ENCODE results near the gene C1QTNF2. TPM values are rescaled to one million over a fixed set of nuclear protein-coding genes. Genes with fewer than 3 reads are reported as not detected.

The C1QTNF2 gene
- total RNA-seq, 4 donors from 2014 or later, result 1.1 TPM; not detected in 2

- TF ChIP-seq CTCF (IDR thresholded peaks at IDR 0.05) (no peak), POLR2A (IDR thresholded peaks at IDR 0.05) (no peak)
- 80 to 91% methylated on average over 2 of the region's 2 CpGs for WGBS, 2 donors
These were observed 5.3 kb upstream of the C1QTNF2 start for GRCh38 chr5:160375701-160376100.

GRCh38 chr5:160375166-160375565, 4.7 kb upstream of the C1QTNF2 start:
- no peaks in the 10 kb centered on the region for H3K9me3 ChIP-seq
- DNase-seq, result no peak
- intact Hi-C loops (cut with DNase I), result no loop called here
- no peaks in the 10 kb centered on the region for H3K4me1 ChIP-seq
- no peak overlapping the region for H3K27ac ChIP-seq
- no peak overlapping the region for H3K4me3 ChIP-seq (replicated peaks in 1 of 3)
- TF ChIP-seq POLR2A (IDR thresholded peaks at IDR 0.05), result no peak
- TF ChIP-seq CTCF (IDR thresholded peaks at IDR 0.05), result no peak
- H3K27me3 ChIP-seq, result no peaks in the 10 kb centered on the region
- no peaks in the 10 kb centered on the region for H3K36me3 ChIP-seq

More at GRCh38 chr5:160375701-160376100, 5.3 kb upstream of the C1QTNF2 start:
- DNase-seq, result no peak
- Histone ChIP-seq H3K36me3 (no peaks in the 10 kb centered on the region), H3K27me3 (no peaks in the 10 kb centered on the region), H3K27ac (no peak overlapping the region), H3K9me3 (no peaks in the 10 kb centered on the region), H3K4me3 (replicated peaks in 1 of 3) (no peak overlapping the region), H3K4me1 (no peaks in the 10 kb centered on the region)
- intact Hi-C loops (cut with DNase I), result no loop called here

- no peaks in the 10 kb centered on the region for H3K9me3 ChIP-seq
- H3K4me3 ChIP-seq (replicated peaks in 1 of 3), result no peak overlapping the region
- no peak for TF ChIP-seq POLR2A (IDR thresholded peaks at IDR 0.05)
- no peak for TF ChIP-seq CTCF (IDR thresholded peaks at IDR 0.05)
- intact Hi-C loops (cut with DNase I), result no loop called here
- H3K27me3 ChIP-seq, result no peaks in the 10 kb centered on the region
- H3K36me3 ChIP-seq, result no peaks in the 10 kb centered on the region
- H3K4me1 ChIP-seq, result no peaks in the 10 kb centered on the region
- no peak overlapping the region for H3K27ac ChIP-seq
- DNase-seq, result no peak
These were observed 868 bp upstream of the C1QTNF2 start for GRCh38 chr5:160371294-160371693.

- no peaks in the 10 kb centered on the region for H3K27me3 ChIP-seq
- no peak overlapping the region for H3K27ac ChIP-seq
- H3K9me3 ChIP-seq, result no peaks in the 10 kb centered on the region
- H3K4me1 ChIP-seq, result no peaks in the 10 kb centered on the region
- H3K4me3 ChIP-seq (replicated peaks in 1 of 3), result peak overlapping the region in 1 of 3 donors; percentile 39
- TF ChIP-seq CTCF (IDR thresholded peaks at IDR 0.05), result no peak
- TF ChIP-seq POLR2A (IDR thresholded peaks at IDR 0.05), result no peak
- no peaks in the 10 kb centered on the region for H3K36me3 ChIP-seq
- DNase-seq, result no peak
- WGBS, 2 donors, result 48% methylated on average over 12 of the region's 12 CpGs
- intact Hi-C loops (cut with DNase I), result no loop called here
These were observed 248 bp upstream of the C1QTNF2 start for GRCh38 chr5:160370713-160371034.

GRCh38 chr5:160367885-160368284, 2.5 kb downstream of the C1QTNF2 start:
- intact Hi-C loops (cut with DNase I), result no loop called here
- no peak for DNase-seq
- WGBS, 2 donors, result 96 to 98% methylated on average over 3 of the region's 3 CpGs
- H3K27me3 ChIP-seq, result no peaks in the 10 kb centered on the region
- peaks cover 0 to 9% of the 10 kb centered on the region in 2 donors for H3K4me1 ChIP-seq
- no peak overlapping the region for H3K4me3 ChIP-seq (replicated peaks in 1 of 3)
- TF ChIP-seq POLR2A (IDR thresholded peaks at IDR 0.05), result no peak
- no peaks in the 10 kb centered on the region for H3K36me3 ChIP-seq
- H3K9me3 ChIP-seq, result no peaks in the 10 kb centered on the region
- no peak overlapping the region for H3K27ac ChIP-seq

- H3K4me1 ChIP-seq, result peaks cover 0 to 10% of the 10 kb centered on the region in 2 donors
- intact Hi-C loops (cut with DNase I), result no loop called here
- no peak for DNase-seq
- TF ChIP-seq POLR2A (IDR thresholded peaks at IDR 0.05) (no peak), CTCF (IDR thresholded peaks at IDR 0.05) (no peak)
- no peak overlapping the region for H3K4me3 ChIP-seq (replicated peaks in 1 of 3)
- no peaks in the 10 kb centered on the region for H3K36me3 ChIP-seq
- 85 to 91% methylated on average over 2 of the region's 2 CpGs for WGBS, 2 donors
- H3K27me3 ChIP-seq, result no peaks in the 10 kb centered on the region
- no peaks in the 10 kb centered on the region for H3K9me3 ChIP-seq
- no peak overlapping the region for H3K27ac ChIP-seq
These were observed 3.2 kb downstream of the C1QTNF2 start for GRCh38 chr5:160367261-160367660.

Data from thyroid gland (tissue), 4 donors.